ENCODE measurements around the gene SUGP1. TPM values are rescaled to one million over a fixed set of nuclear protein-coding genes. Genes with fewer than 3 reads are reported as not detected.

The SUGP1 gene
- total and polyA plus RNA-seq, 2 donors from 2014 or later, result 34.7 to 53.1 TPM

GRCh38 chr19:19327672-19328071 is 7.4 kb upstream of the SUGP1 start:
- Histone ChIP-seq H3K36me3 (ENCODE audit: control insufficient read depth in 2 of 3, insufficient read depth in 3 of 3, low read length in 3 of 3) (peaks cover 4 to 31% (median 11%) of the 10 kb centered on the region in 3 donors), H3K27ac (ENCODE audit: low read depth in 2 of 2, low read length in 2 of 2) (no peak overlapping the region), H3K4me3 (ENCODE audit: low read length in 3 of 3) (no peak overlapping the region), H3K4me1 (ENCODE audit: control insufficient read depth in 2 of 3, insufficient read depth in 2 of 3, low read depth in 1 of 3, low read length in 3 of 3) (peaks cover 0 to 11% (median 0%) of the 10 kb centered on the region in 3 donors), H3K9ac (ENCODE audit: low read length in 3 of 3) (no peak overlapping the region), H3K27me3 (ENCODE audit: control insufficient read depth, insufficient read depth, low read length) (no peaks in the 10 kb centered on the region), H3K9me3 (ENCODE audit: control insufficient read depth in 2 of 3, insufficient read depth in 1 of 3, low read length in 3 of 3) (no peaks in the 10 kb centered on the region)
- DNase-seq (no peak), FAIRE-seq (no peak)
- intact Hi-C loops (cut with DNase I), result no loop called here
- TF ChIP-seq CTCF (IDR thresholded peaks at IDR 0.05; ENCODE audit: borderline replicate concordance, extremely low read depth, insufficient read depth), result no peak

- DNase-seq, result peak in 3 of 5 donors; percentile 31 to 69 (median 64)
- H3K9ac ChIP-seq (ENCODE audit: low read length in 3 of 3), result peak overlapping the region in 1 of 3 donors; percentile 54
- no peak for FAIRE-seq
These were observed 3.9 kb upstream of the SUGP1 start for GRCh38 chr19:19324059-19324770.

GRCh38 chr19:19321141-19321577 is 850 bp upstream of the SUGP1 start:
- TF ChIP-seq CTCF (IDR thresholded peaks at IDR 0.05; ENCODE audit: borderline replicate concordance, extremely low read depth, insufficient read depth), result no peak
- no peaks in the 10 kb centered on the region for H3K27me3 ChIP-seq (ENCODE audit: control insufficient read depth, insufficient read depth, low read length)
- peaks cover 0 to 18% (median 0%) of the 10 kb centered on the region in 3 donors for H3K4me1 ChIP-seq (ENCODE audit: control insufficient read depth in 2 of 3, insufficient read depth in 2 of 3, low read depth in 1 of 3, low read length in 3 of 3)
- no peak for FAIRE-seq
- H3K9me3 ChIP-seq (ENCODE audit: control insufficient read depth in 2 of 3, insufficient read depth in 1 of 3, low read length in 3 of 3), result no peaks in the 10 kb centered on the region
- intact Hi-C loops (cut with DNase I), result no loop called here
- peaks cover 3 to 15% (median 7%) of the 10 kb centered on the region in 3 donors for H3K36me3 ChIP-seq (ENCODE audit: control insufficient read depth in 2 of 3, insufficient read depth in 3 of 3, low read length in 3 of 3)
- H3K4me3 ChIP-seq (ENCODE audit: low read length in 3 of 3), result peak overlapping the region; percentile 93 to 98 (median 96)
- H3K9ac ChIP-seq (ENCODE audit: low read length in 3 of 3), result peak overlapping the region; percentile 65 to 98 (median 98)
- DNase-seq, result peak; percentile 37 to 84 (median 58)
- peak overlapping the region; percentile 84 to 90 for H3K27ac ChIP-seq (ENCODE audit: low read depth in 2 of 2, low read length in 2 of 2)

More at GRCh38 chr19:19324059-19324770, 3.9 kb upstream of the SUGP1 start:
- no peaks in the 10 kb centered on the region for H3K9me3 ChIP-seq (ENCODE audit: control insufficient read depth in 2 of 3, insufficient read depth in 1 of 3, low read length in 3 of 3)
- peaks cover 3 to 20% (median 6%) of the 10 kb centered on the region in 3 donors for H3K36me3 ChIP-seq (ENCODE audit: control insufficient read depth in 2 of 3, insufficient read depth in 3 of 3, low read length in 3 of 3)
- intact Hi-C loops (cut with DNase I), result no loop called here
- no peaks in the 10 kb centered on the region for H3K27me3 ChIP-seq (ENCODE audit: control insufficient read depth, insufficient read depth, low read length)
- peaks cover 0 to 20% (median 0%) of the 10 kb centered on the region in 3 donors for H3K4me1 ChIP-seq (ENCODE audit: control insufficient read depth in 2 of 3, insufficient read depth in 2 of 3, low read depth in 1 of 3, low read length in 3 of 3)
- no peak overlapping the region for H3K4me3 ChIP-seq (ENCODE audit: low read length in 3 of 3)
- no peak for TF ChIP-seq CTCF (IDR thresholded peaks at IDR 0.05; ENCODE audit: borderline replicate concordance, extremely low read depth, insufficient read depth)
- no peak overlapping the region for H3K27ac ChIP-seq (ENCODE audit: low read depth in 2 of 2, low read length in 2 of 2)

All from kidney (tissue), 14 donors.